ENCODE data around the gene ERI3. TPM values are rescaled to one million over a fixed set of nuclear protein-coding genes. Genes with fewer than 3 reads are reported as not detected.

ERI3 gene
- total RNA-seq, 1 experiment from 2014 or later, result 71.4 TPM

GRCh38 chr1:44371206-44371605 lies 16.1 kb upstream of the ERI3 start:
- H3K9me3 Mint-ChIP-seq (ENCODE audit: low read depth, unreplicated experiment), result no peaks in the 10 kb centered on the region

DNA sequence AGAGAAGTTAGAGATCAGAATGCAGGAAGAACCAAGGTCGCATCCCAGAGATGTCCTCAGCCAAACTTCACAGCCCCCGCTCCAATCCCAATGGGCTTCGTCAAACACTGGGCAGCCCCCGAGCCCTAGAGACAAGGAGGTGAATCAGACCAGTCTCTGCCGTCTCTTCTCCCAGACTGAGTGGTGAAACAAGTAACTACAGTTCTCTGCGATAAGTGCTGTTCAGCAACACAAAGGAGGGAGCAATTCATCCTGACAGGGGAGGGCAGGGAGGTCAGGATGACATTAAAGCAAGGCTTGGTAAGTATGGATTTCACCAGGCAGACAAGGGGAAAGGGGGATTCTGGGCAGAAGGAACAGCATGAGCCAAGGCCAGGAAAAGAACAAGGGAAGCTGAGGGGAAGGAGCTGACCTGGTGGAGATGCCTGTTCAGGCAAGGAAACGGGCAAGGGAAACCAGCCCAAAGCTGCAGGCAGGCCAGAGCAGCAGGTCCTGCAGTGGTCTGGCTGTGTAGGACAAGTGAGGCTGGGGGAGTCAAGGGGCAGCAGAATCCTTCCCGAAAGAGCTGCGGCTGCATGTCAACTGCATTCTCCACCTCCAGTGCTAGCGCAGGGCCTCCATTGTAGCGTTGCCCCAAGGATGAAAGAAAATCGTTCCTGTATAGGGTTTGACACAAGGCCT lies 13.6 kb upstream of the ERI3 start:
- CTCF ChIA-PET, result no interaction called here
- no peak for TF ChIP-seq CTCF (IDR thresholded peaks at IDR 0.05; ENCODE audit: unreplicated experiment)
- Mint-ChIP-seq H3K27me3 (ENCODE audit: unreplicated experiment) (peaks cover 40% of the 10 kb centered on the region), H3K4me3 (ENCODE audit: low read depth, unreplicated experiment) (no peak overlapping the region), H3K36me3 (ENCODE audit: insufficient read depth, unreplicated experiment) (no peaks in the 10 kb centered on the region), H3K4me1 (ENCODE audit: low read depth, unreplicated experiment) (no peaks in the 10 kb centered on the region), H3K27ac (ENCODE audit: unreplicated experiment) (no peak overlapping the region), H3K9me3 (ENCODE audit: low read depth, unreplicated experiment) (no peaks in the 10 kb centered on the region)
- no peak for DNase-seq
- BruUV-seq (replicated peaks), result no TSS peak
- intact Hi-C loops (cut with micrococcal nuclease; ENCODE audit: unreplicated experiment), result no loop called here

More at GRCh38 chr1:44371206-44371605, 16.1 kb upstream of the ERI3 start:
- peaks cover 30% of the 10 kb centered on the region for H3K27me3 Mint-ChIP-seq (ENCODE audit: unreplicated experiment)
- TF ChIP-seq CTCF (IDR thresholded peaks at IDR 0.05; ENCODE audit: unreplicated experiment), result no peak
- intact Hi-C loops (cut with micrococcal nuclease; ENCODE audit: unreplicated experiment), result no loop called here
- H3K4me3 Mint-ChIP-seq (ENCODE audit: low read depth, unreplicated experiment), result no peak overlapping the region
- H3K27ac Mint-ChIP-seq (ENCODE audit: unreplicated experiment), result no peak overlapping the region
- no peak for DNase-seq
- H3K36me3 Mint-ChIP-seq (ENCODE audit: insufficient read depth, unreplicated experiment), result no peaks in the 10 kb centered on the region
- CTCF ChIA-PET, result no interaction called here
- no peaks in the 10 kb centered on the region for H3K4me1 Mint-ChIP-seq (ENCODE audit: low read depth, unreplicated experiment)
- BruUV-seq (replicated peaks), result no TSS peak

GRCh38 chr1:44367944-44368343 lies 12.9 kb upstream of the ERI3 start:
- no peak for TF ChIP-seq CTCF (IDR thresholded peaks at IDR 0.05; ENCODE audit: unreplicated experiment)
- no peaks in the 10 kb centered on the region for H3K36me3 Mint-ChIP-seq (ENCODE audit: insufficient read depth, unreplicated experiment)
- BruUV-seq (replicated peaks), result no TSS peak
- DNase-seq, result no peak
- H3K27me3 Mint-ChIP-seq (ENCODE audit: unreplicated experiment), result peaks cover 47% of the 10 kb centered on the region
- CTCF ChIA-PET, result no interaction called here
- H3K27ac Mint-ChIP-seq (ENCODE audit: unreplicated experiment), result no peak overlapping the region
- H3K4me1 Mint-ChIP-seq (ENCODE audit: low read depth, unreplicated experiment), result no peaks in the 10 kb centered on the region
- intact Hi-C loops (cut with micrococcal nuclease; ENCODE audit: unreplicated experiment), result no loop called here
- no peaks in the 10 kb centered on the region for H3K9me3 Mint-ChIP-seq (ENCODE audit: low read depth, unreplicated experiment)
- H3K4me3 Mint-ChIP-seq (ENCODE audit: low read depth, unreplicated experiment), result no peak overlapping the region

GRCh38 chr1:44366371-44366975 lies 11.4 kb upstream of the ERI3 start:
- CTCF ChIA-PET, result interaction anchor here (0.5 kb wide), 1 partner anchor 350 kb away, joined by 8 read pairs; no protein-coding TSS in a partner anchor
- intact Hi-C loops (cut with micrococcal nuclease; ENCODE audit: unreplicated experiment), result no loop called here
- no TSS peak for BruUV-seq (replicated peaks)
- H3K27me3 Mint-ChIP-seq (ENCODE audit: unreplicated experiment), result peaks cover 53% of the 10 kb centered on the region
- H3K4me1 Mint-ChIP-seq (ENCODE audit: low read depth, unreplicated experiment), result peaks cover 3% of the 10 kb centered on the region
- no peak for DNase-seq
- H3K36me3 Mint-ChIP-seq (ENCODE audit: insufficient read depth, unreplicated experiment), result no peaks in the 10 kb centered on the region
- no peak overlapping the region for H3K4me3 Mint-ChIP-seq (ENCODE audit: low read depth, unreplicated experiment)
- H3K27ac Mint-ChIP-seq (ENCODE audit: unreplicated experiment), result no peak overlapping the region
- H3K9me3 Mint-ChIP-seq (ENCODE audit: low read depth, unreplicated experiment), result no peaks in the 10 kb centered on the region
- no peak for TF ChIP-seq CTCF (IDR thresholded peaks at IDR 0.05; ENCODE audit: unreplicated experiment)
